GM23338 (cell line): ENCODE measurements around the gene GLI1. TPM values are rescaled to one million over a fixed set of nuclear protein-coding genes. Genes with fewer than 3 reads are reported as not detected.

Source experiments
- ATAC-seq: fragments of 200-7000 bp; cut with Tn5 transposase; 3 replicates; pipeline ENCODE4 v1.9.1; 2020
- DNase-seq: peaks from one replicate; pipeline ENCODE4 v3.0.0-alpha.2; 2015; ENCODE audit warnings: low spot score
- H2AFZ ChIP-seq: fragments of 200-600 bp; sonication (generic); 2 replicates; pipeline ENCODE4 v1.8.0; 2016; ENCODE audit warnings: antibody characterized with exemption, mild to moderate bottlenecking, moderate library complexity
- H3F3A ChIP-seq: fragments of 200-600 bp; sonication (generic); replicated peaks from 2 replicates; pipeline ENCODE4 v1.8.0; 2017; ENCODE audit warnings: antibody characterized with exemption, mixed run types, low read depth
- H3K27ac ChIP-seq: fragments of 200-600 bp; sonication (generic); 2 replicates; pipeline ENCODE4 v1.6.1; 2016; ENCODE audit warnings: low read depth
- H3K27me3 ChIP-seq: fragments of 200-600 bp; sonication (generic); 2 replicates; pipeline ENCODE4 v1.8.0; 2016; ENCODE audit warnings: mild to moderate bottlenecking, mixed run types, moderate library complexity; ENCODE audit not compliant: insufficient read depth
- H3K36me3 ChIP-seq: fragments of 200-600 bp; sonication (generic); 2 replicates; pipeline ENCODE4 v1.8.0; 2016; ENCODE audit warnings: mild to moderate bottlenecking; ENCODE audit not compliant: insufficient read depth
- H3K4me1 ChIP-seq: fragments of 200-600 bp; sonication (generic); 2 replicates; pipeline ENCODE4 v1.8.0; 2016; ENCODE audit warnings: mild to moderate bottlenecking, moderate library complexity; ENCODE audit not compliant: insufficient read depth
- H3K4me2 ChIP-seq: fragments of 200-600 bp; sonication (generic); 2 replicates; pipeline ENCODE4 v1.7.1; 2017; ENCODE audit warnings: mixed run types
- H3K4me3 ChIP-seq: fragments of 200-600 bp; sonication (generic); 2 replicates; pipeline ENCODE4 v1.6.1; 2016; ENCODE audit warnings: mixed run types
- H3K79me2 ChIP-seq: fragments of 200-600 bp; sonication (generic); replicated peaks from 2 replicates; pipeline ENCODE4 v1.8.0; 2017; ENCODE audit warnings: mild to moderate bottlenecking; ENCODE audit not compliant: insufficient read depth
- H3K9me2 ChIP-seq: fragments of 200-600 bp; sonication (generic); 2 replicates; pipeline ENCODE4 v1.8.0; 2017; ENCODE audit not compliant: insufficient read depth
- H4K20me1 ChIP-seq: fragments of 200-600 bp; sonication (generic); replicated peaks from 2 replicates; pipeline ENCODE4 v1.8.0; 2017; ENCODE audit warnings: mild to moderate bottlenecking; ENCODE audit not compliant: insufficient read depth
- H3K27ac Mint-ChIP-seq: 2 replicates; pipeline ENCODE4 v1.8.0; 2020; ENCODE audit warnings: inconsistent platforms, mild to moderate bottlenecking, moderate library complexity, mixed read lengths
- H3K27me3 Mint-ChIP-seq: 3 replicates; pipeline ENCODE4 v1.8.0; 2022; ENCODE audit warnings: low read depth, mild to moderate bottlenecking, moderate library complexity, mixed read lengths, inconsistent platforms; ENCODE audit not compliant: insufficient read depth, poor library complexity
- H3K36me3 Mint-ChIP-seq: 3 replicates; pipeline ENCODE4 v1.8.0; 2021; ENCODE audit warnings: low read depth, mild to moderate bottlenecking, inconsistent platforms, moderate library complexity, mixed read lengths
- H3K4me1 Mint-ChIP-seq: 3 replicates; pipeline ENCODE4 v1.8.0; 2020; ENCODE audit warnings: mild to moderate bottlenecking, inconsistent platforms, mixed read lengths
- H3K4me3 Mint-ChIP-seq: 3 replicates; pipeline ENCODE4 v1.8.0; 2021; ENCODE audit warnings: moderate library complexity, mild to moderate bottlenecking, inconsistent platforms, mixed read lengths
- H3K9me3 Mint-ChIP-seq: 3 replicates; pipeline ENCODE4 v1.8.0; 2020; ENCODE audit warnings: moderate library complexity, mild to moderate bottlenecking, inconsistent platforms, mixed read lengths
- CREB1 ChIP-seq: fragments of 250-450 bp; sonication (Bioruptor Pico); IDR thresholded peaks from 2 replicates; pipeline ENCODE4 v1.5.0; 2020; ENCODE audit warnings: low read depth, mild to moderate bottlenecking, moderate library complexity
- ETS1 ChIP-seq: IDR thresholded peaks from 2 replicates; pipeline ENCODE4 v1.6.1; 2016; ENCODE audit warnings: antibody characterized with exemption
- EZH2 ChIP-seq: fragments of 200-600 bp; sonication (generic); IDR thresholded peaks from one replicate; pipeline ENCODE4 v1.8.0; 2017; ENCODE audit warnings: antibody characterized with exemption, mild to moderate bottlenecking, low read depth; ENCODE audit not compliant: unreplicated experiment
- EZH2phosphoT487 ChIP-seq: fragments of 200-600 bp; sonication (generic); IDR thresholded peaks from one replicate; pipeline ENCODE4 v1.8.1; 2018; ENCODE audit warnings: antibody characterized with exemption; ENCODE audit not compliant: unreplicated experiment
- JUNB ChIP-seq: IDR thresholded peaks from one replicate; pipeline ENCODE4 v1.6.1; 2016; ENCODE audit warnings: antibody characterized with exemption; ENCODE audit not compliant: unreplicated experiment
- NANOG ChIP-seq: IDR thresholded peaks from 2 replicates; pipeline ENCODE4 v1.6.1; 2016; ENCODE audit warnings: antibody characterized with exemption, borderline replicate concordance
- POLR2AphosphoS5 ChIP-seq: IDR thresholded peaks from 2 replicates; pipeline ENCODE4 v1.6.1; 2016; ENCODE audit warnings: antibody characterized with exemption, low read depth
- REST ChIP-seq: IDR thresholded peaks from one replicate; pipeline ENCODE4 v1.6.1; 2018; ENCODE audit warnings: antibody characterized with exemption; ENCODE audit not compliant: unreplicated experiment
- STAT1 ChIP-seq: IDR thresholded peaks from one replicate; pipeline ENCODE4 v1.6.1; 2016; ENCODE audit warnings: antibody characterized with exemption; ENCODE audit not compliant: unreplicated experiment
- ZNF114 ChIP-seq: fragments of 250-450 bp; sonication (Bioruptor Pico); IDR thresholded peaks from 2 replicates; pipeline ENCODE4 v1.5.0; 2020; ENCODE audit warnings: mild to moderate bottlenecking, moderate library complexity
- ZNF331 ChIP-seq: fragments of 250-450 bp; sonication (Bioruptor Pico); IDR thresholded peaks from 2 replicates; pipeline ENCODE4 v1.5.0; 2020; ENCODE audit warnings: low read depth, mild to moderate bottlenecking, moderate library complexity
- ZNF462 ChIP-seq: fragments of 250-450 bp; sonication (Bioruptor Pico); IDR thresholded peaks from 2 replicates; pipeline ENCODE4 v1.5.0; 2020; ENCODE audit warnings: mild to moderate bottlenecking, moderate library complexity
- polyA plus RNA-seq: library from polyadenylated mRNA; unstranded; fragments of >200 nt; fragmentation: Nextera tagmentation; extraction: Ambion mirVana; gene quantifications from 2 replicates; pipeline ENCODE4 v1.2.1, GENCODE V29; 2016
- total RNA-seq: library from RNA; depleted of rRNA; stranded (reverse); fragments of >200 nt; shearing (Covaris generic); gene quantifications from 2 replicates; pipeline ENCODE4 v1.2.3, GENCODE V29; 2014
- TF ChIP-seq, protein P1 (sequence below), 2 experiments: fragments of 200-600 bp in 1 of 2; sonication (generic) in 1 of 2; conservative IDR thresholded peaks; 2 replicates each; pipeline versions ENCODE4 v1.5.1 to v1.6.1; 2016 to 2017; ENCODE audit warnings: antibody characterized with exemption in 2 of 2, low read depth in 2 of 2, mild to moderate bottlenecking in 2 of 2, moderate library complexity in 1 of 2

Gene GLI1
- total and polyA plus RNA-seq, 2 experiments from 2014 or later: 5.6 to 18.1 TPM

DNA sequence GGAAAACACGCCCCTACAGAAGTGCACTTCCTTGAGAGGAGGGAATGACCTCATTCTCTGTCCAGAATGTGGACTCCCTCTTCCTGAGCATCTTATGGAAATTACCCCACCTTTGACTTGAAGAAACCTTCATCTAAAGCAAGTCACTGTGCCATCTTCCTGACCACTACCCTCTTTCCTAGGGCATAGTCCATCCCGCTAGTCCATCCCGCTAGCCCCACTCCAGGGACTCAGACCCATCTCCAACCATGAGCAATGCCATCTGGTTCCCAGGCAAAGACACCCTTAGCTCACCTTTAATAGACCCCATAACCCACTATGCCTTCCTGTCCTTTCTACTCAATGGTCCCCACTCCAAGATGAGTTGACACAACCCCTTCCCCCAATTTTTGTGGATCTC, 9.5 kb upstream of the GLI1 start:
- TF ChIP-seq, protein P1, sequence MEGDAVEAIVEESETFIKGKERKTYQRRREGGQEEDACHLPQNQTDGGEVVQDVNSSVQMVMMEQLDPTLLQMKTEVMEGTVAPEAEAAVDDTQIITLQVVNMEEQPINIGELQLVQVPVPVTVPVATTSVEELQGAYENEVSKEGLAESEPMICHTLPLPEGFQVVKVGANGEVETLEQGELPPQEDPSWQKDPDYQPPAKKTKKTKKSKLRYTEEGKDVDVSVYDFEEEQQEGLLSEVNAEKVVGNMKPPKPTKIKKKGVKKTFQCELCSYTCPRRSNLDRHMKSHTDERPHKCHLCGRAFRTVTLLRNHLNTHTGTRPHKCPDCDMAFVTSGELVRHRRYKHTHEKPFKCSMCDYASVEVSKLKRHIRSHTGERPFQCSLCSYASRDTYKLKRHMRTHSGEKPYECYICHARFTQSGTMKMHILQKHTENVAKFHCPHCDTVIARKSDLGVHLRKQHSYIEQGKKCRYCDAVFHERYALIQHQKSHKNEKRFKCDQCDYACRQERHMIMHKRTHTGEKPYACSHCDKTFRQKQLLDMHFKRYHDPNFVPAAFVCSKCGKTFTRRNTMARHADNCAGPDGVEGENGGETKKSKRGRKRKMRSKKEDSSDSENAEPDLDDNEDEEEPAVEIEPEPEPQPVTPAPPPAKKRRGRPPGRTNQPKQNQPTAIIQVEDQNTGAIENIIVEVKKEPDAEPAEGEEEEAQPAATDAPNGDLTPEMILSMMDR (conservative IDR thresholded peaks at IDR 0.05; ENCODE audit: low read depth in 2 of 2): no peak
- TF ChIP-seq ZNF462 (CRISPR knock-in tag) (no peak), ZNF114 (CRISPR knock-in tag) (no peak), CREB1 (CRISPR knock-in tag) (no peak), ZNF331 (CRISPR knock-in tag) (no peak), EZH2 (no peak), NANOG (no peak), ETS1 (no peak), REST (no peak), EZH2phosphoT487 (no peak), JUNB (no peak), STAT1 (no peak), POLR2AphosphoS5 (no peak)
- H3K36me3 Mint-ChIP-seq: peaks cover 2% of the 10 kb centered on the region; the same call in 2 of the 3 replicates
- no peak overlapping the region for H3K4me2 ChIP-seq
- DNase-seq (no peak), ATAC-seq (no peak)
- 0 out of 2 replicates have a peak, but pooled peaks cover 4% of the 10 kb centered on the region for H3F3A ChIP-seq
- no peaks in the 10 kb centered on the region for H3K9me2 ChIP-seq
- H2AFZ ChIP-seq: no peak overlapping the region
- H3K4me1 ChIP-seq: peaks cover 30% of the 10 kb centered on the region
- no peaks in the 10 kb centered on the region; the same call in 2 of the 3 replicates for H3K9me3 Mint-ChIP-seq
- H3K27me3 ChIP-seq: no peaks in the 10 kb centered on the region
- no peak overlapping the region for H3K27ac Mint-ChIP-seq
- H3K4me3 ChIP-seq: no peak overlapping the region
- H3K79me2 ChIP-seq: no peaks in the 10 kb centered on the region
- no peak overlapping the region for H3K4me3 Mint-ChIP-seq
- H3K27me3 Mint-ChIP-seq: peaks cover 14% of the 10 kb centered on the region
- no peaks in the 10 kb centered on the region for H3K36me3 ChIP-seq
- no peak overlapping the region for H3K27ac ChIP-seq
- no peaks in the 10 kb centered on the region for H4K20me1 ChIP-seq
- H3K4me1 Mint-ChIP-seq: peaks cover 28% of the 10 kb centered on the region
